Keratinocyte (primary cell): Measurements from ENCODE around the gene GLP2R. TPM values are rescaled to one million over a fixed set of nuclear protein-coding genes. Genes with fewer than 3 reads are reported as not detected.

Experiments used
- DNase-seq: peaks from one replicate; pipeline ENCODE4 v3.0.0-alpha.2; 2011; ENCODE audit warnings: low read depth, missing footprints, low spot score
- FAIRE-seq: peaks from 2 replicates; lab custom pipeline; 2011; peaks lifted over from hg19 to GRCh38; lab: Jason Lieb, UNC
- H2AFZ ChIP-seq: 2 replicates; pipeline ENCODE4 v1.6.0; 2012; ENCODE audit warnings: low read length, control low read depth, inconsistent platforms; ENCODE audit not compliant: control insufficient read depth
- H3K27ac ChIP-seq: 2 replicates; pipeline ENCODE4 v1.5.1; 2011; ENCODE audit warnings: low read length; ENCODE audit not compliant: control insufficient read depth, insufficient read depth
- H3K27me3 ChIP-seq: 3 replicates; pipeline ENCODE4 v1.6.0; 2011; ENCODE audit warnings: low read length; ENCODE audit not compliant: control insufficient read depth, insufficient read depth; ENCODE audit errors: extremely low read depth
- H3K36me3 ChIP-seq, 2 experiments: 2 replicates in 1 of 2; 3 replicates in 1 of 2; pipeline ENCODE4 v1.5.1; 2011; ENCODE audit warnings: low read length in 2 of 2, mild to moderate bottlenecking in 1 of 2; ENCODE audit not compliant: control insufficient read depth in 2 of 2, insufficient read depth in 2 of 2; ENCODE audit errors: extremely low read depth in 1 of 2
- H3K4me1 ChIP-seq: 3 replicates; pipeline ENCODE4 v1.5.1; 2011; ENCODE audit warnings: low read length; ENCODE audit not compliant: control insufficient read depth, insufficient read depth; ENCODE audit errors: extremely low read depth
- H3K4me2 ChIP-seq: 3 replicates; pipeline ENCODE4 v1.6.0; 2011; ENCODE audit warnings: low read depth, low read length; ENCODE audit not compliant: control insufficient read depth, insufficient read depth; ENCODE audit errors: extremely low read depth
- H3K4me3 ChIP-seq, 3 experiments: fragments of 200-600 bp in 1 of 3; sonication (generic) in 1 of 3; 2 replicates in 2 of 3; 3 replicates in 1 of 3; pipeline ENCODE4 v1.5.1; 2011 to 2016; ENCODE audit warnings: low read length in 3 of 3, mild to moderate bottlenecking in 3 of 3, control low read depth in 2 of 3, inconsistent platforms in 1 of 3, low read depth in 1 of 3, mixed read lengths in 1 of 3, mixed run types in 1 of 3, moderate library complexity in 1 of 3; ENCODE audit not compliant: control insufficient read depth in 2 of 3, insufficient read depth in 2 of 3; ENCODE audit errors: extremely low read depth in 1 of 3
- H3K79me2 ChIP-seq: 2 replicates; pipeline ENCODE4 v1.6.0; 2012; ENCODE audit warnings: low read length; ENCODE audit not compliant: control insufficient read depth, insufficient read depth
- H3K9ac ChIP-seq: 3 replicates; pipeline ENCODE4 v1.6.0; 2011; ENCODE audit warnings: low read length; ENCODE audit not compliant: control insufficient read depth, insufficient read depth; ENCODE audit errors: extremely low read depth
- H3K9me1 ChIP-seq: 3 replicates; pipeline ENCODE4 v1.6.0; 2011; ENCODE audit warnings: low read length; ENCODE audit not compliant: control insufficient read depth, insufficient read depth; ENCODE audit errors: extremely low read depth
- H3K9me3 ChIP-seq: 2 replicates; pipeline ENCODE4 v1.5.1; 2012; ENCODE audit warnings: low read depth, low read length; ENCODE audit not compliant: control insufficient read depth
- H4K20me1 ChIP-seq: 3 replicates; pipeline ENCODE4 v1.6.0; 2011; ENCODE audit warnings: low read length; ENCODE audit not compliant: control insufficient read depth, insufficient read depth; ENCODE audit errors: extremely low read depth
- EZH2 ChIP-seq: IDR thresholded peaks from one replicate; pipeline ENCODE4 v1.6.1; 2012; ENCODE audit warnings: inconsistent platforms, mild to moderate bottlenecking, low read length, moderate library complexity
- dilution Hi-C: fragments of 300-500 bp; cut with MboI; formaldehyde crosslinking; loops from one replicate; pipeline ENCODE4 v1.7.0; 2020; ENCODE audit warnings: low sequenced_read_pairs; ENCODE audit not compliant: extremely low pct_ligation_motif_present
- polyA plus RNA-seq, 5 experiments: library from polyadenylated mRNA; depleted of rRNA in 3 of 5; stranded (reverse) in 3 of 5; stranded (forward) in 1 of 5; unstranded in 1 of 5; fragments of >200 nt; gene quantifications; 1 replicate in 1 of 5; 2 replicates in 3 of 5; 3 replicates in 1 of 5; pipeline versions ENCODE4 v1.2.1 to v1.2.3, GENCODE V29; 2011 to 2012; ENCODE audit warnings: missing spikeins in 2 of 5, low read depth in 1 of 5, low replicate concordance in 1 of 5
- TF ChIP-seq, protein P1 (sequence below), 3 experiments: IDR thresholded peaks in 1 of 3; conservative IDR thresholded peaks in 1 of 3; optimal IDR thresholded peaks in 1 of 3; 2 replicates in 2 of 3; 3 replicates in 1 of 3; pipeline versions ENCODE3 to v1.5.1; 2011; ENCODE audit warnings: low read length in 3 of 3, mild to moderate bottlenecking in 3 of 3, moderate library complexity in 2 of 3, control low read depth in 1 of 3, inconsistent platforms in 1 of 3; ENCODE audit not compliant: insufficient read depth in 2 of 3; ENCODE audit errors: extremely low read depth in 1 of 3

Gene GLP2R
- polyA plus RNA-seq, 1 donor (not counting 4 experiments of a cell fraction or from before 2014, with no cell fraction given): not detected

DNA sequence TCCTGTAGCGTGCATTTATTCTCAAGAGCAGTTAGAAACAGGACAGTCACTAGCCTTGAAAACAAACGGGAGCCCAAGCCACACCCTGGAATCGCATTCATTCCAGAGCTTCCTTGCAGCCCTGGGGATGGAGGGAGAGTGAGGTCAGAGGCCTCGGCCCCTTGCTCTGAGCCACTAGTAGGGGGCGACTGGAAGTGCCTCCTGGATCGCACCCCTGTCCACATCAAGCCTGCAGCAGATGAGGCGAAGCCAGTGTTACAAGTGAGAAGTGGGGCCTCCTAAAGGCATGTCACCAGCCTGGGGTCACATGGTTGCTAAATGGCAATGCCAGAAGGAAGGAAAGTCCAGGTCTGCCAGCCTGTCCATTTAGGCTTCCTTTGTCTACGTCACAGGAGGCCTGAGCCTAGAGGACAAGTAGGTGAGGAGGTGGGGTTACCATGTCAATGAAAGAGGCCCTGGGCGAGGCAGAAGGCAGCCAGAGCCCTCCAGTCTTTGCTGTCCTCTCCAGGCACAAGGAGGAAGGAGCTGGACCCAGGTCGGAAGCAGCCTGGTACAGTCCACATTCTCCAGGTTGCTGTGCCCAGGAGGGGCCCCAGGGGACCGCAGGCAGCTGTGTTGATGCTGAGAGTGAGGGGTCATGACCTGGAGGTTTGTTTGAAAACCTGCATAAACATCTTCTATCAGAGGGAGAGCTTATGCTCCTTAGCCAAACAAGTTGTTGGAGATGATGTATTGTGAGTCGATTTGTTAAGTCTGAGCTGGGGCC is 82.3 kb downstream of the GLP2R start:
- FAIRE-seq (no peak), DNase-seq (no peak)
- no peaks in the 10 kb centered on the region for H3K4me1 ChIP-seq
- H3K4me2 ChIP-seq: no peak overlapping the region
- H4K20me1 ChIP-seq: no peaks in the 10 kb centered on the region
- no peak overlapping the region for H3K4me3 ChIP-seq
- dilution Hi-C loops: no loop called here
- H3K9ac ChIP-seq: no peak overlapping the region
- TF ChIP-seq, protein P1, sequence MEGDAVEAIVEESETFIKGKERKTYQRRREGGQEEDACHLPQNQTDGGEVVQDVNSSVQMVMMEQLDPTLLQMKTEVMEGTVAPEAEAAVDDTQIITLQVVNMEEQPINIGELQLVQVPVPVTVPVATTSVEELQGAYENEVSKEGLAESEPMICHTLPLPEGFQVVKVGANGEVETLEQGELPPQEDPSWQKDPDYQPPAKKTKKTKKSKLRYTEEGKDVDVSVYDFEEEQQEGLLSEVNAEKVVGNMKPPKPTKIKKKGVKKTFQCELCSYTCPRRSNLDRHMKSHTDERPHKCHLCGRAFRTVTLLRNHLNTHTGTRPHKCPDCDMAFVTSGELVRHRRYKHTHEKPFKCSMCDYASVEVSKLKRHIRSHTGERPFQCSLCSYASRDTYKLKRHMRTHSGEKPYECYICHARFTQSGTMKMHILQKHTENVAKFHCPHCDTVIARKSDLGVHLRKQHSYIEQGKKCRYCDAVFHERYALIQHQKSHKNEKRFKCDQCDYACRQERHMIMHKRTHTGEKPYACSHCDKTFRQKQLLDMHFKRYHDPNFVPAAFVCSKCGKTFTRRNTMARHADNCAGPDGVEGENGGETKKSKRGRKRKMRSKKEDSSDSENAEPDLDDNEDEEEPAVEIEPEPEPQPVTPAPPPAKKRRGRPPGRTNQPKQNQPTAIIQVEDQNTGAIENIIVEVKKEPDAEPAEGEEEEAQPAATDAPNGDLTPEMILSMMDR (optimal IDR thresholded peaks at IDR 0.05 in 1 of 3, IDR thresholded peaks at IDR 0.05 in 1 of 3, conservative IDR thresholded peaks at IDR 0.05 in 1 of 3; ENCODE audit: extremely low read depth in 1 of 3, insufficient read depth in 2 of 3, low read length in 3 of 3): no peak
- TF ChIP-seq EZH2: no peak
- H3K9me3 ChIP-seq: peaks cover 2% of the 10 kb centered on the region
- no peaks in the 10 kb centered on the region for H3K27me3 ChIP-seq
- H3K27ac ChIP-seq: no peak overlapping the region
- H3K79me2 ChIP-seq: no peaks in the 10 kb centered on the region
- H3K9me1 ChIP-seq: no peaks in the 10 kb centered on the region
- no peaks in the 10 kb centered on the region for H3K36me3 ChIP-seq
- no peak overlapping the region for H2AFZ ChIP-seq

DNA sequence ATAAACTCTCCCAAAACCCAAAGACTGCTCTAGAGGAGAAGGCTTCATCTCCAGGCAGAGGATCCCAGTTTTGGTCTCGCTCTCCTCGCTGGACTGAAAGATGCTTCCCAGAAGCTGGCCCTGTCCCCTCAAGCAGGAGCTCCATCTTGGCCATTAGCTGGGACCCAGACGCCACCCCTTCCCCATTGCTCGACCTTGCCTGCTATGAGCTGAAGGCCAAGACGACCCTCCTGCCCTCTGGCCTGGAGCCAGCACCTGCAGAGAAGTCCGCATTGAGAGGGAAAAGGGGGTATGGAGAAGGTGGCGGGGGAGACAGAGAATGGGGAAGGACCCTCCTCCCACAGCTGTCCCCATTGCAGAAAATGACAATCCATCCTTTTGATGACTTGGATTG is 82.9 kb downstream of the GLP2R start:
- no peaks in the 10 kb centered on the region for H3K27me3 ChIP-seq
- H3K4me3 ChIP-seq: no peak overlapping the region
- dilution Hi-C loops: no loop called here
- DNase-seq (no peak), FAIRE-seq (no peak)
- H3K9me1 ChIP-seq: no peaks in the 10 kb centered on the region
- TF ChIP-seq EZH2: no peak
- H3K4me1 ChIP-seq: no peaks in the 10 kb centered on the region
- H3K4me2 ChIP-seq: no peak overlapping the region
- no peak overlapping the region for H3K27ac ChIP-seq
- no peaks in the 10 kb centered on the region for H3K79me2 ChIP-seq
- H2AFZ ChIP-seq: no peak overlapping the region
- no peaks in the 10 kb centered on the region for H4K20me1 ChIP-seq
- H3K9me3 ChIP-seq: peaks cover 2% of the 10 kb centered on the region
- H3K9ac ChIP-seq: no peak overlapping the region
- no peaks in the 10 kb centered on the region for H3K36me3 ChIP-seq
